Measurements from ENCODE around the gene NWD2.

DNA sequence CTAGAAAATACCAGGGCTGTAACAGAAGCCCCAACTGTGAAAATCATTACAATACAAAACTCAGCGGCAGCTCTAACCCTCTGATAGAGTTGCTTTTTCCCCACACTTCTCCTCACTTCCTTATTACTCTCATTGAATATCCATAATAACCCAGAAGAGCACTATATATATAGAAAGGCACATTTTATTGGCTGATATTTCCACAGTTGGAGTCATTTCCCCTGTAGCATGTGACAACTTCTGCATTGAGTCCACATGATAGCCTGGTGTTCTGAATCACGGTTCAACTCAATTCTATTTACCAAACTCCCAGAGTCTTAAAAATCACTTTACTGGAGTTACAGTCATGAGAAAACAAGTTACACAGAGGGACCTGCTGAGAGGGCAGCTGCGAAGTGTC, 46.6 kb upstream of the NWD2 start:
- TF ChIP-seq, protein P1, sequence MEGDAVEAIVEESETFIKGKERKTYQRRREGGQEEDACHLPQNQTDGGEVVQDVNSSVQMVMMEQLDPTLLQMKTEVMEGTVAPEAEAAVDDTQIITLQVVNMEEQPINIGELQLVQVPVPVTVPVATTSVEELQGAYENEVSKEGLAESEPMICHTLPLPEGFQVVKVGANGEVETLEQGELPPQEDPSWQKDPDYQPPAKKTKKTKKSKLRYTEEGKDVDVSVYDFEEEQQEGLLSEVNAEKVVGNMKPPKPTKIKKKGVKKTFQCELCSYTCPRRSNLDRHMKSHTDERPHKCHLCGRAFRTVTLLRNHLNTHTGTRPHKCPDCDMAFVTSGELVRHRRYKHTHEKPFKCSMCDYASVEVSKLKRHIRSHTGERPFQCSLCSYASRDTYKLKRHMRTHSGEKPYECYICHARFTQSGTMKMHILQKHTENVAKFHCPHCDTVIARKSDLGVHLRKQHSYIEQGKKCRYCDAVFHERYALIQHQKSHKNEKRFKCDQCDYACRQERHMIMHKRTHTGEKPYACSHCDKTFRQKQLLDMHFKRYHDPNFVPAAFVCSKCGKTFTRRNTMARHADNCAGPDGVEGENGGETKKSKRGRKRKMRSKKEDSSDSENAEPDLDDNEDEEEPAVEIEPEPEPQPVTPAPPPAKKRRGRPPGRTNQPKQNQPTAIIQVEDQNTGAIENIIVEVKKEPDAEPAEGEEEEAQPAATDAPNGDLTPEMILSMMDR (IDR thresholded peaks at IDR 0.05; ENCODE audit: insufficient read depth, low read length), result no peak
- TF ChIP-seq GABPA (IDR thresholded peaks at IDR 0.05; ENCODE audit: low read depth) (no peak), POLR2AphosphoS5 (IDR thresholded peaks at IDR 0.05; ENCODE audit: low read depth) (no peak), SPI1 (IDR thresholded peaks at IDR 0.05; ENCODE audit: borderline replicate concordance, low read depth) (no peak)
- TF ChIP-seq, protein P2, sequence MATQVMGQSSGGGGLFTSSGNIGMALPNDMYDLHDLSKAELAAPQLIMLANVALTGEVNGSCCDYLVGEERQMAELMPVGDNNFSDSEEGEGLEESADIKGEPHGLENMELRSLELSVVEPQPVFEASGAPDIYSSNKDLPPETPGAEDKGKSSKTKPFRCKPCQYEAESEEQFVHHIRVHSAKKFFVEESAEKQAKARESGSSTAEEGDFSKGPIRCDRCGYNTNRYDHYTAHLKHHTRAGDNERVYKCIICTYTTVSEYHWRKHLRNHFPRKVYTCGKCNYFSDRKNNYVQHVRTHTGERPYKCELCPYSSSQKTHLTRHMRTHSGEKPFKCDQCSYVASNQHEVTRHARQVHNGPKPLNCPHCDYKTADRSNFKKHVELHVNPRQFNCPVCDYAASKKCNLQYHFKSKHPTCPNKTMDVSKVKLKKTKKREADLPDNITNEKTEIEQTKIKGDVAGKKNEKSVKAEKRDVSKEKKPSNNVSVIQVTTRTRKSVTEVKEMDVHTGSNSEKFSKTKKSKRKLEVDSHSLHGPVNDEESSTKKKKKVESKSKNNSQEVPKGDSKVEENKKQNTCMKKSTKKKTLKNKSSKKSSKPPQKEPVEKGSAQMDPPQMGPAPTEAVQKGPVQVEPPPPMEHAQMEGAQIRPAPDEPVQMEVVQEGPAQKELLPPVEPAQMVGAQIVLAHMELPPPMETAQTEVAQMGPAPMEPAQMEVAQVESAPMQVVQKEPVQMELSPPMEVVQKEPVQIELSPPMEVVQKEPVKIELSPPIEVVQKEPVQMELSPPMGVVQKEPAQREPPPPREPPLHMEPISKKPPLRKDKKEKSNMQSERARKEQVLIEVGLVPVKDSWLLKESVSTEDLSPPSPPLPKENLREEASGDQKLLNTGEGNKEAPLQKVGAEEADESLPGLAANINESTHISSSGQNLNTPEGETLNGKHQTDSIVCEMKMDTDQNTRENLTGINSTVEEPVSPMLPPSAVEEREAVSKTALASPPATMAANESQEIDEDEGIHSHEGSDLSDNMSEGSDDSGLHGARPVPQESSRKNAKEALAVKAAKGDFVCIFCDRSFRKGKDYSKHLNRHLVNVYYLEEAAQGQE (IDR thresholded peaks at IDR 0.05; ENCODE audit: insufficient replicate concordance, low read depth), result no peak
